ENCODE results near the gene RRP8.

RRP8 gene

GRCh38 chr11:6613496-6613895 lies 10.1 kb upstream of the RRP8 start:
- TF ChIP-seq CTCF (IDR thresholded peaks at IDR 0.05; ENCODE audit: extremely low read depth, insufficient read depth, missing control alignments): no peak
- no peak for DNase-seq (ENCODE audit: low spot score)
- in situ Hi-C loops (cut with MboI; ENCODE audit: low pct_unique_long_range_greater_than_20kb, low sequenced_read_pairs, unreplicated experiment): no loop called here

- in situ Hi-C loops (cut with MboI; ENCODE audit: low pct_unique_long_range_greater_than_20kb, low sequenced_read_pairs, unreplicated experiment): no loop called here
- TF ChIP-seq CTCF (IDR thresholded peaks at IDR 0.05; ENCODE audit: extremely low read depth, insufficient read depth, missing control alignments): peak; percentile 52
- peak; percentile 91 for DNase-seq (ENCODE audit: low spot score)
Observed at GRCh38 chr11:6612213-6613041, 9.0 kb upstream of the RRP8 start, which contains the start of gene TAF10. Gene TAF10, minus strand, starts transcription at chr11:6612216. Its CDS starts 27 bp downstream, at chr11:6612189.

GRCh38 chr11:6611963-6612212 lies 8.5 kb upstream of the RRP8 start:
- in situ Hi-C loops (cut with MboI; ENCODE audit: low pct_unique_long_range_greater_than_20kb, low sequenced_read_pairs, unreplicated experiment): no loop called here

GRCh38 chr11:6611092-6611962 lies 7.9 kb upstream of the RRP8 start:
- in situ Hi-C loops (cut with MboI; ENCODE audit: low pct_unique_long_range_greater_than_20kb, low sequenced_read_pairs, unreplicated experiment): no loop called here
- no peak for TF ChIP-seq CTCF (IDR thresholded peaks at IDR 0.05; ENCODE audit: extremely low read depth, insufficient read depth, missing control alignments)
- peak; percentile 27 for DNase-seq (ENCODE audit: low spot score)

More at GRCh38 chr11:6611963-6612212, 8.5 kb upstream of the RRP8 start:
- DNase-seq (ENCODE audit: low spot score): no peak
- no peak for TF ChIP-seq CTCF (IDR thresholded peaks at IDR 0.05; ENCODE audit: extremely low read depth, insufficient read depth, missing control alignments)

GRCh38 chr11:6610591-6610990 lies 7.2 kb upstream of the RRP8 start:
- DNase-seq (ENCODE audit: low spot score): no peak
- in situ Hi-C loops (cut with MboI; ENCODE audit: low pct_unique_long_range_greater_than_20kb, low sequenced_read_pairs, unreplicated experiment): no loop called here
- TF ChIP-seq CTCF (IDR thresholded peaks at IDR 0.05; ENCODE audit: extremely low read depth, insufficient read depth, missing control alignments): no peak

GRCh38 chr11:6609502-6610015 lies 6.1 kb upstream of the RRP8 start:
- no peak for TF ChIP-seq CTCF (IDR thresholded peaks at IDR 0.05; ENCODE audit: extremely low read depth, insufficient read depth, missing control alignments)
- in situ Hi-C loops (cut with MboI; ENCODE audit: low pct_unique_long_range_greater_than_20kb, low sequenced_read_pairs, unreplicated experiment): no loop called here

More at GRCh38 chr11:6609502-6610015, 6.1 kb upstream of the RRP8 start:
- DNase-seq (ENCODE audit: low spot score): no peak

Data from GM13977 (cell line).